Measurements from ENCODE around the gene NPDC1.

DNA sequence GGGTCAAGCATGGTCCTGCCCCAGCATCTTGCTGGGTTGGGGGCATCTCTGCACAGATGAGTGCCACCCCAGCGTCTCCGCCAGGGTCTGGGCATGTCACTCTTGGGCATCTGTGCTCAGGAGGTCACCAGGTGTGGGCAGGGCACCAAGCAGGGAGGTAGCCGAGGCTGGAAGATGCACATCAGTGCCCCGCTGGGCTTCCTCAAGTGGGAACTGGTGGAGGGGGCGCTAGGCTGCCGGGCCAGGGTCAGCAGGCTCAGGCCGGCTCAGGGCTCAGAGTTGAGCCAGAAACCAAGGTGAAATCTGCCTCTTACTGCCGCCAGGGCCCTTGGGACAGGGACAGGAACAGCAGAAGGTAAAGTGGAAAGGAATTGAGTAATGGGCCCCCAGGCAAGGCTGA, 10.0 kb downstream of the NPDC1 start:
- TF ChIP-seq, protein P1, sequence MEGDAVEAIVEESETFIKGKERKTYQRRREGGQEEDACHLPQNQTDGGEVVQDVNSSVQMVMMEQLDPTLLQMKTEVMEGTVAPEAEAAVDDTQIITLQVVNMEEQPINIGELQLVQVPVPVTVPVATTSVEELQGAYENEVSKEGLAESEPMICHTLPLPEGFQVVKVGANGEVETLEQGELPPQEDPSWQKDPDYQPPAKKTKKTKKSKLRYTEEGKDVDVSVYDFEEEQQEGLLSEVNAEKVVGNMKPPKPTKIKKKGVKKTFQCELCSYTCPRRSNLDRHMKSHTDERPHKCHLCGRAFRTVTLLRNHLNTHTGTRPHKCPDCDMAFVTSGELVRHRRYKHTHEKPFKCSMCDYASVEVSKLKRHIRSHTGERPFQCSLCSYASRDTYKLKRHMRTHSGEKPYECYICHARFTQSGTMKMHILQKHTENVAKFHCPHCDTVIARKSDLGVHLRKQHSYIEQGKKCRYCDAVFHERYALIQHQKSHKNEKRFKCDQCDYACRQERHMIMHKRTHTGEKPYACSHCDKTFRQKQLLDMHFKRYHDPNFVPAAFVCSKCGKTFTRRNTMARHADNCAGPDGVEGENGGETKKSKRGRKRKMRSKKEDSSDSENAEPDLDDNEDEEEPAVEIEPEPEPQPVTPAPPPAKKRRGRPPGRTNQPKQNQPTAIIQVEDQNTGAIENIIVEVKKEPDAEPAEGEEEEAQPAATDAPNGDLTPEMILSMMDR (IDR thresholded peaks at IDR 0.05): no peak
- TF ChIP-seq EP300 (IDR thresholded peaks at IDR 0.05): no peak

Measured in sigmoid colon (tissue), 4 donors.